K562 (cell line): ENCODE data around the gene NR1H2. TPM values are rescaled to one million over a fixed set of nuclear protein-coding genes. Genes with fewer than 3 reads are reported as not detected.

Experiments
- CREB1 ChIP-seq, 2 experiments: sonication (generic) in 1 of 2; formaldehyde crosslinking in 1 of 2; IDR thresholded peaks; 2 replicates each; pipeline versions ENCODE4 v1.6.1 to v1.8.0; 2012 to 2022; ENCODE audit warnings: inconsistent platforms in 1 of 2, mild to moderate bottlenecking in 1 of 2, missing genetic modification reagents in 1 of 2, moderate library complexity in 1 of 2
- MCM2 ChIP-seq: fragments of 450-650 bp; IDR thresholded peaks from 2 replicates; pipeline ENCODE4 v1.6.1; 2017; ENCODE audit warnings: low read depth, mild to moderate bottlenecking
- NCOA4 ChIP-seq: fragments of 450-650 bp; IDR thresholded peaks from 2 replicates; pipeline ENCODE4 v1.6.1; 2018; ENCODE audit warnings: mild to moderate bottlenecking; ENCODE audit not compliant: partially characterized antibody
- NR1H2 ChIP-seq: sonication (generic); formaldehyde crosslinking; IDR thresholded peaks from 2 replicates; pipeline ENCODE4 v1.4.0; 2020; ENCODE audit warnings: mild to moderate bottlenecking, missing genetic modification reagents
- POLR2AphosphoS2 ChIP-seq: IDR thresholded peaks from 2 replicates; pipeline ENCODE4 v1.6.1; 2012; ENCODE audit warnings: low read length, improper control_type of control experiment
- PPARD ChIP-seq: fragments of 250-450 bp; sonication (Bioruptor Pico); IDR thresholded peaks from 2 replicates; pipeline ENCODE4 v1.8.0; 2022; ENCODE audit warnings: inconsistent platforms, mild to moderate bottlenecking, moderate library complexity
- RBM25 ChIP-seq: fragments of 200-400 bp; formaldehyde crosslinking; IDR thresholded peaks from 2 replicates; pipeline ENCODE4 v1.6.1; 2018; ENCODE audit warnings: low read length, low read depth, moderate library complexity; ENCODE audit not compliant: severe bottlenecking
- SIRT6 ChIP-seq: IDR thresholded peaks from one replicate; pipeline ENCODE4 v1.6.1; 2012; ENCODE audit warnings: low read depth, mild to moderate bottlenecking, control low read depth, inconsistent platforms, low read length, moderate library complexity
- SREBF2 ChIP-seq: sonication (generic); formaldehyde crosslinking; IDR thresholded peaks from 2 replicates; pipeline ENCODE4 v1.4.0; 2020; ENCODE audit warnings: mild to moderate bottlenecking, missing genetic modification reagents
- ZFP1 ChIP-seq: fragments of 450-650 bp; formaldehyde crosslinking; IDR thresholded peaks from 2 replicates; pipeline ENCODE4 v1.4.0; 2020; ENCODE audit warnings: mild to moderate bottlenecking, mixed read lengths
- ZFX ChIP-seq: sonication (generic); formaldehyde crosslinking; IDR thresholded peaks from 2 replicates; pipeline ENCODE4 v1.8.0; 2022; ENCODE audit warnings: mild to moderate bottlenecking, missing genetic modification reagents, moderate library complexity
- ZNF584 ChIP-seq: fragments of 200-800 bp; sonication (Bioruptor generic); IDR thresholded peaks from 2 replicates; pipeline ENCODE4 v1.6.1; 2016; ENCODE audit warnings: low read depth, mild to moderate bottlenecking, missing genetic modification characterization, missing compliant biosample characterization
- ZNF780A ChIP-seq: fragments of 250-450 bp; sonication (Bioruptor Pico); IDR thresholded peaks from 2 replicates; pipeline ENCODE4 v1.5.0; 2021; ENCODE audit warnings: mild to moderate bottlenecking
- polyA plus RNA-seq, 8 experiments: library from polyadenylated mRNA; depleted of rRNA in 4 of 8; stranded (reverse) in 5 of 8; unstranded in 3 of 8; fragments of >200 nt; fragmentation: Nextera tagmentation in 2 of 8; fragmentation: Illumina TruSeq in 1 of 8; extraction: Ambion mirVana in 2 of 8; extraction: Trizol in 1 of 8; gene quantifications; 2 replicates each; pipeline versions ENCODE4 v1.2.1 to v1.2.3, GENCODE V29; 2011 to 2014; ENCODE audit warnings: inconsistent platforms in 1 of 8, missing spikeins in 1 of 8
- total RNA-seq, 7 experiments: library from RNA; depleted of rRNA in 6 of 7; stranded (reverse); fragments of >200 nt in 6 of 7; fragmentation: Illumina TruSeq in 2 of 7; extraction: Trizol in 2 of 7; gene quantifications; 2 replicates each; pipeline versions ENCODE4 v1.2.1 to v1.2.3, GENCODE V29; 2011 to 2021; ENCODE audit warnings: low replicate concordance in 1 of 7
- TF ChIP-seq, protein P1 (sequence below): conservative IDR thresholded peaks from 2 replicates; pipeline ENCODE4 v1.6.1; 2011; ENCODE audit warnings: low read depth, mild to moderate bottlenecking, low read length; ENCODE audit not compliant: control insufficient read depth
- TF ChIP-seq, protein P2 (sequence below): fragments of 450-650 bp; IDR thresholded peaks from 2 replicates; pipeline ENCODE4 v1.6.1; 2016; ENCODE audit warnings: borderline replicate concordance
- TF ChIP-seq, protein P3 (sequence below): IDR thresholded peaks from 2 replicates; pipeline ENCODE4 v1.6.1; 2011; ENCODE audit warnings: borderline replicate concordance, low read depth, mild to moderate bottlenecking, moderate library complexity, low read length; ENCODE audit not compliant: insufficient read depth, poor library complexity, severe bottlenecking
- TF ChIP-seq, protein P4 (sequence below): fragments of 200-800 bp; sonication (Bioruptor generic); IDR thresholded peaks from 2 replicates; pipeline ENCODE4 v1.6.1; 2017; ENCODE audit warnings: missing genetic modification characterization, missing compliant biosample characterization
- TF ChIP-seq, protein P5 (sequence below): fragments of 250-450 bp; sonication (Bioruptor Pico); IDR thresholded peaks from 2 replicates; pipeline ENCODE4 v1.8.0; 2022; ENCODE audit warnings: inconsistent platforms

Gene NR1H2
- total and polyA plus RNA-seq, 9 of the 15 experiments (the other 6 are each of a cell fraction or from before 2014, with no cell fraction given): 0.11 to 73.8 (median 24.0) TPM

DNA sequence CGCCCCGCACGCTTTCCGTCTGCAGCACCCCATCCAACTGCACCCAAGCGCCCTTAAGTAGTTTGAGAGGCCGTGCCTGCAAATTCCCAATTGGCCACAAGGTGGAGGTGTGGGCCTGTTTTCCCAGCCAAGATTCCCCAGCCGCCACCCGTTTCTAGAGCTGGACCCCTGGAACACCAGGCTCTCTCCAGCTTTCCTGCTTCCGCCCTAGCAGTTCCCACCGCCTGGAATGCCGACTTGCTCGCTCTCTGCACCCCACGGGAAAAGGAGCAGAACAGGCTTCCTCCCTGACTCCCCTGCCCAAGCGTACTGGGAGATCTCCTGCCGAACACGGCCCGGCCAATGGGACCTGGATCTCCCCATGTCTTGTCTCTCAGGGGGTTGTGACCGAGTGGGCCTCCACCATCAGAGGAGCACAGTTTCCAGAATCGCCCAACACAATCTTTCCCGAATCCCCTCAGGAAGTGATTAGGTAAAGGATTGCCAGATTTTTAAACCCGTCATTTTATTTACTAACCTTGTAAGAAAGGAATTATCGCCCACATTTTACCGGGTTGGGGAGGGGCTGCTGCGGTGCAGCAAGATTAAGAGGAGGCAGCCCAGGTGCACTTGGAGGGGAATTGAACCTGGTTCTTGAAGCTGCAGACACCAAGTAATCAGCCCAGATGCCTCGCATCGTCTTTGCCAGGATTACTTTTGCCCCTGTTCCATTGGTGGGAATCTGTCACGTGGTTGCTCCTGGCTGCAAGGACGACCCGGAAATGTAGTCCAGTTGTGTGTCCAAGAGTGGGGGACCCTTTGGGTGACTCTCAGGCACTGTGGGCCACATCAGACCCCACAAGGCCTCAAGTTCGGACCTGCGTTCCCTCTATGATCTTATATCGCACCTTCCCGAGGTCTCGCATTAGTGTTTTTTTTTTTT, 7.3 kb upstream of the NR1H2 start (continued):
- TF ChIP-seq, protein P1, sequence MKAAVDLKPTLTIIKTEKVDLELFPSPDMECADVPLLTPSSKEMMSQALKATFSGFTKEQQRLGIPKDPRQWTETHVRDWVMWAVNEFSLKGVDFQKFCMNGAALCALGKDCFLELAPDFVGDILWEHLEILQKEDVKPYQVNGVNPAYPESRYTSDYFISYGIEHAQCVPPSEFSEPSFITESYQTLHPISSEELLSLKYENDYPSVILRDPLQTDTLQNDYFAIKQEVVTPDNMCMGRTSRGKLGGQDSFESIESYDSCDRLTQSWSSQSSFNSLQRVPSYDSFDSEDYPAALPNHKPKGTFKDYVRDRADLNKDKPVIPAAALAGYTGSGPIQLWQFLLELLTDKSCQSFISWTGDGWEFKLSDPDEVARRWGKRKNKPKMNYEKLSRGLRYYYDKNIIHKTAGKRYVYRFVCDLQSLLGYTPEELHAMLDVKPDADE: 0 out of 2 replicates have a peak, but pooled peaks have one; percentile 65
- peak; percentile 5 for TF ChIP-seq RBM25
- TF ChIP-seq ZNF584 (CRISPR knock-in tag): no peak
- TF ChIP-seq SIRT6: no peak
- no peak for TF ChIP-seq SREBF2 (CRISPR knock-in tag)
- TF ChIP-seq, protein P2, sequence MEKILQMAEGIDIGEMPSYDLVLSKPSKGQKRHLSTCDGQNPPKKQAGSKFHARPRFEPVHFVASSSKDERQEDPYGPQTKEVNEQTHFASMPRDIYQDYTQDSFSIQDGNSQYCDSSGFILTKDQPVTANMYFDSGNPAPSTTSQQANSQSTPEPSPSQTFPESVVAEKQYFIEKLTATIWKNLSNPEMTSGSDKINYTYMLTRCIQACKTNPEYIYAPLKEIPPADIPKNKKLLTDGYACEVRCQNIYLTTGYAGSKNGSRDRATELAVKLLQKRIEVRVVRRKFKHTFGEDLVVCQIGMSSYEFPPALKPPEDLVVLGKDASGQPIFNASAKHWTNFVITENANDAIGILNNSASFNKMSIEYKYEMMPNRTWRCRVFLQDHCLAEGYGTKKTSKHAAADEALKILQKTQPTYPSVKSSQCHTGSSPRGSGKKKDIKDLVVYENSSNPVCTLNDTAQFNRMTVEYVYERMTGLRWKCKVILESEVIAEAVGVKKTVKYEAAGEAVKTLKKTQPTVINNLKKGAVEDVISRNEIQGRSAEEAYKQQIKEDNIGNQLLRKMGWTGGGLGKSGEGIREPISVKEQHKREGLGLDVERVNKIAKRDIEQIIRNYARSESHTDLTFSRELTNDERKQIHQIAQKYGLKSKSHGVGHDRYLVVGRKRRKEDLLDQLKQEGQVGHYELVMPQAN: peak; percentile 19; the same call in 1 of the 2 replicates
- TF ChIP-seq ZFX (CRISPR knock-in tag): peak; percentile 58
- TF ChIP-seq, protein P3, sequence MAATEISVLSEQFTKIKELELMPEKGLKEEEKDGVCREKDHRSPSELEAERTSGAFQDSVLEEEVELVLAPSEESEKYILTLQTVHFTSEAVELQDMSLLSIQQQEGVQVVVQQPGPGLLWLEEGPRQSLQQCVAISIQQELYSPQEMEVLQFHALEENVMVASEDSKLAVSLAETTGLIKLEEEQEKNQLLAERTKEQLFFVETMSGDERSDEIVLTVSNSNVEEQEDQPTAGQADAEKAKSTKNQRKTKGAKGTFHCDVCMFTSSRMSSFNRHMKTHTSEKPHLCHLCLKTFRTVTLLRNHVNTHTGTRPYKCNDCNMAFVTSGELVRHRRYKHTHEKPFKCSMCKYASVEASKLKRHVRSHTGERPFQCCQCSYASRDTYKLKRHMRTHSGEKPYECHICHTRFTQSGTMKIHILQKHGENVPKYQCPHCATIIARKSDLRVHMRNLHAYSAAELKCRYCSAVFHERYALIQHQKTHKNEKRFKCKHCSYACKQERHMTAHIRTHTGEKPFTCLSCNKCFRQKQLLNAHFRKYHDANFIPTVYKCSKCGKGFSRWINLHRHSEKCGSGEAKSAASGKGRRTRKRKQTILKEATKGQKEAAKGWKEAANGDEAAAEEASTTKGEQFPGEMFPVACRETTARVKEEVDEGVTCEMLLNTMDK: no peak
- no peak for TF ChIP-seq CREB1 (IDR thresholded peaks at IDR 0.05)
- TF ChIP-seq CREB1 (CRISPR knock-in tag; IDR thresholded peaks at IDR 0.05): no peak
- TF ChIP-seq, protein P4, sequence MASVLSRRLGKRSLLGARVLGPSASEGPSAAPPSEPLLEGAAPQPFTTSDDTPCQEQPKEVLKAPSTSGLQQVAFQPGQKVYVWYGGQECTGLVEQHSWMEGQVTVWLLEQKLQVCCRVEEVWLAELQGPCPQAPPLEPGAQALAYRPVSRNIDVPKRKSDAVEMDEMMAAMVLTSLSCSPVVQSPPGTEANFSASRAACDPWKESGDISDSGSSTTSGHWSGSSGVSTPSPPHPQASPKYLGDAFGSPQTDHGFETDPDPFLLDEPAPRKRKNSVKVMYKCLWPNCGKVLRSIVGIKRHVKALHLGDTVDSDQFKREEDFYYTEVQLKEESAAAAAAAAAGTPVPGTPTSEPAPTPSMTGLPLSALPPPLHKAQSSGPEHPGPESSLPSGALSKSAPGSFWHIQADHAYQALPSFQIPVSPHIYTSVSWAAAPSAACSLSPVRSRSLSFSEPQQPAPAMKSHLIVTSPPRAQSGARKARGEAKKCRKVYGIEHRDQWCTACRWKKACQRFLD (CRISPR knock-in tag): no peak
- no peak for TF ChIP-seq ZFP1
- TF ChIP-seq ZNF780A: no peak
- TF ChIP-seq POLR2AphosphoS2: no peak
- no peak for TF ChIP-seq PPARD (CRISPR knock-in tag)
- TF ChIP-seq, protein P5, sequence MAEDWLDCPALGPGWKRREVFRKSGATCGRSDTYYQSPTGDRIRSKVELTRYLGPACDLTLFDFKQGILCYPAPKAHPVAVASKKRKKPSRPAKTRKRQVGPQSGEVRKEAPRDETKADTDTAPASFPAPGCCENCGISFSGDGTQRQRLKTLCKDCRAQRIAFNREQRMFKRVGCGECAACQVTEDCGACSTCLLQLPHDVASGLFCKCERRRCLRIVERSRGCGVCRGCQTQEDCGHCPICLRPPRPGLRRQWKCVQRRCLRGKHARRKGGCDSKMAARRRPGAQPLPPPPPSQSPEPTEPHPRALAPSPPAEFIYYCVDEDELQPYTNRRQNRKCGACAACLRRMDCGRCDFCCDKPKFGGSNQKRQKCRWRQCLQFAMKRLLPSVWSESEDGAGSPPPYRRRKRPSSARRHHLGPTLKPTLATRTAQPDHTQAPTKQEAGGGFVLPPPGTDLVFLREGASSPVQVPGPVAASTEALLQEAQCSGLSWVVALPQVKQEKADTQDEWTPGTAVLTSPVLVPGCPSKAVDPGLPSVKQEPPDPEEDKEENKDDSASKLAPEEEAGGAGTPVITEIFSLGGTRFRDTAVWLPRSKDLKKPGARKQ (CRISPR knock-in tag): no peak
- TF ChIP-seq MCM2: no peak
- no peak for TF ChIP-seq NR1H2
- TF ChIP-seq NCOA4: no peak
